K562 (cell line): ENCODE measurements around the gene KCNJ10. TPM values are rescaled to one million over a fixed set of nuclear protein-coding genes. Genes with fewer than 3 reads are reported as not detected.

Experiments used
- HCFC1 ChIP-seq: IDR thresholded peaks from 2 replicates; pipeline ENCODE4 v1.6.1; 2012; ENCODE audit warnings: low read depth, low read length, improper control_type of control experiment
- TBP ChIP-seq: optimal IDR thresholded peaks from 2 replicates; pipeline ENCODE3; 2011; ENCODE audit warnings: low read depth, low read length, improper control_type of control experiment
- ZSCAN29 ChIP-seq: fragments of 450-650 bp; IDR thresholded peaks from 2 replicates; pipeline ENCODE4 v1.6.1; 2017
- polyA plus RNA-seq, 8 experiments: library from polyadenylated mRNA; depleted of rRNA in 4 of 8; stranded (reverse) in 5 of 8; unstranded in 3 of 8; fragments of >200 nt; fragmentation: Nextera tagmentation in 2 of 8; fragmentation: Illumina TruSeq in 1 of 8; extraction: Ambion mirVana in 2 of 8; extraction: Trizol in 1 of 8; gene quantifications; 2 replicates each; pipeline versions ENCODE4 v1.2.1 to v1.2.3, GENCODE V29; 2011 to 2014; ENCODE audit warnings: inconsistent platforms in 1 of 8, missing spikeins in 1 of 8
- total RNA-seq, 7 experiments: library from RNA; depleted of rRNA in 6 of 7; stranded (reverse); fragments of >200 nt in 6 of 7; fragmentation: Illumina TruSeq in 2 of 7; extraction: Trizol in 2 of 7; gene quantifications; 2 replicates each; pipeline versions ENCODE4 v1.2.1 to v1.2.3, GENCODE V29; 2011 to 2021; ENCODE audit warnings: low replicate concordance in 1 of 7
- TF ChIP-seq, protein P1 (sequence below), 2 experiments: IDR thresholded peaks; 2 replicates each; pipeline ENCODE4 v1.6.1; 2011; ENCODE audit warnings: borderline replicate concordance in 1 of 2, control low read depth in 1 of 2, low read depth in 1 of 2, low read length in 1 of 2, mild to moderate bottlenecking in 1 of 2, mixed read lengths in 1 of 2, moderate library complexity in 1 of 2; ENCODE audit not compliant: insufficient read depth in 1 of 2, insufficient read length in 1 of 2, poor library complexity in 1 of 2, severe bottlenecking in 1 of 2; ENCODE audit errors: extremely low read depth in 1 of 2
- TF ChIP-seq, protein P2 (sequence below): sonication (generic); formaldehyde crosslinking; IDR thresholded peaks from 2 replicates; pipeline ENCODE4 v1.8.0; 2023; ENCODE audit warnings: missing genetic modification reagents, mild to moderate bottlenecking, borderline replicate concordance

Gene KCNJ10
- total and polyA plus RNA-seq, 9 of the 15 experiments (the other 6 are each of a cell fraction or from before 2014, with no cell fraction given): 0.06 to 0.11 TPM; not detected in 7

DNA sequence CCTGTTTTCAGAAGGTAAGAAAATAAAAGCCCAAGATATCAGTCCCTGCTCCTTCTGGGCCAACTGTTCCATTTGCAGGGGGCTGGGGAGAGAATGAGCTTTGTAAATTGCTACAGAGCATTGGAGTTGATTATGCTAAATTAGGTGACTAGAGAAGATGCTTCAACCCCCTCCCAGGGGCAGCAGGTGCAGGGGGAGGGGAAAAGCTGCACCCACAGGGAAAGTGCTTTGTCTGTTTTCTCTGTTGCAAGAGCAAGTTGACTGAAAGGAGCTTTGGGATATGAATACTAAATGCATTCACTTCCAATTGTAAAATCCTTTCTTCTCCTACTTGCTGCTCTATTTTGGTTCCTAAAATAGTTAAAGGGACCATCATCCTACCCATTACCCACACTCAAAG, 21.6 kb downstream of the KCNJ10 start (continued):
- TF ChIP-seq HCFC1: no peak
- TF ChIP-seq, protein P1, sequence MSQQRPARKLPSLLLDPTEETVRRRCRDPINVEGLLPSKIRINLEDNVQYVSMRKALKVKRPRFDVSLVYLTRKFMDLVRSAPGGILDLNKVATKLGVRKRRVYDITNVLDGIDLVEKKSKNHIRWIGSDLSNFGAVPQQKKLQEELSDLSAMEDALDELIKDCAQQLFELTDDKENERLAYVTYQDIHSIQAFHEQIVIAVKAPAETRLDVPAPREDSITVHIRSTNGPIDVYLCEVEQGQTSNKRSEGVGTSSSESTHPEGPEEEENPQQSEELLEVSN (IDR thresholded peaks at IDR 0.05; ENCODE audit: borderline replicate concordance in 1 of 2, extremely low read depth in 1 of 2, insufficient read depth in 1 of 2, insufficient read length in 1 of 2, low read depth in 1 of 2, low read length in 1 of 2, poor library complexity in 1 of 2, severe bottlenecking in 1 of 2): no peak
- TF ChIP-seq ZSCAN29: no peak
- no peak for TF ChIP-seq TBP
- TF ChIP-seq, protein P2, sequence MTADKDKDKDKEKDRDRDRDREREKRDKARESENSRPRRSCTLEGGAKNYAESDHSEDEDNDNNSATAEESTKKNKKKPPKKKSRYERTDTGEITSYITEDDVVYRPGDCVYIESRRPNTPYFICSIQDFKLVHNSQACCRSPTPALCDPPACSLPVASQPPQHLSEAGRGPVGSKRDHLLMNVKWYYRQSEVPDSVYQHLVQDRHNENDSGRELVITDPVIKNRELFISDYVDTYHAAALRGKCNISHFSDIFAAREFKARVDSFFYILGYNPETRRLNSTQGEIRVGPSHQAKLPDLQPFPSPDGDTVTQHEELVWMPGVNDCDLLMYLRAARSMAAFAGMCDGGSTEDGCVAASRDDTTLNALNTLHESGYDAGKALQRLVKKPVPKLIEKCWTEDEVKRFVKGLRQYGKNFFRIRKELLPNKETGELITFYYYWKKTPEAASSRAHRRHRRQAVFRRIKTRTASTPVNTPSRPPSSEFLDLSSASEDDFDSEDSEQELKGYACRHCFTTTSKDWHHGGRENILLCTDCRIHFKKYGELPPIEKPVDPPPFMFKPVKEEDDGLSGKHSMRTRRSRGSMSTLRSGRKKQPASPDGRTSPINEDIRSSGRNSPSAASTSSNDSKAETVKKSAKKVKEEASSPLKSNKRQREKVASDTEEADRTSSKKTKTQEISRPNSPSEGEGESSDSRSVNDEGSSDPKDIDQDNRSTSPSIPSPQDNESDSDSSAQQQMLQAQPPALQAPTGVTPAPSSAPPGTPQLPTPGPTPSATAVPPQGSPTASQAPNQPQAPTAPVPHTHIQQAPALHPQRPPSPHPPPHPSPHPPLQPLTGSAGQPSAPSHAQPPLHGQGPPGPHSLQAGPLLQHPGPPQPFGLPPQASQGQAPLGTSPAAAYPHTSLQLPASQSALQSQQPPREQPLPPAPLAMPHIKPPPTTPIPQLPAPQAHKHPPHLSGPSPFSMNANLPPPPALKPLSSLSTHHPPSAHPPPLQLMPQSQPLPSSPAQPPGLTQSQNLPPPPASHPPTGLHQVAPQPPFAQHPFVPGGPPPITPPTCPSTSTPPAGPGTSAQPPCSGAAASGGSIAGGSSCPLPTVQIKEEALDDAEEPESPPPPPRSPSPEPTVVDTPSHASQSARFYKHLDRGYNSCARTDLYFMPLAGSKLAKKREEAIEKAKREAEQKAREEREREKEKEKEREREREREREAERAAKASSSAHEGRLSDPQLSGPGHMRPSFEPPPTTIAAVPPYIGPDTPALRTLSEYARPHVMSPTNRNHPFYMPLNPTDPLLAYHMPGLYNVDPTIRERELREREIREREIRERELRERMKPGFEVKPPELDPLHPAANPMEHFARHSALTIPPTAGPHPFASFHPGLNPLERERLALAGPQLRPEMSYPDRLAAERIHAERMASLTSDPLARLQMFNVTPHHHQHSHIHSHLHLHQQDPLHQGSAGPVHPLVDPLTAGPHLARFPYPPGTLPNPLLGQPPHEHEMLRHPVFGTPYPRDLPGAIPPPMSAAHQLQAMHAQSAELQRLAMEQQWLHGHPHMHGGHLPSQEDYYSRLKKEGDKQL (CRISPR knock-in tag): no peak
